Measurements from ENCODE around the gene CDYL.
"Not testable (repeated sequence)": the region's sequence is repeated elsewhere in the genome, so short reads cannot be mapped to it uniquely, and the experiment has no call there.

Gene CDYL

DNA sequence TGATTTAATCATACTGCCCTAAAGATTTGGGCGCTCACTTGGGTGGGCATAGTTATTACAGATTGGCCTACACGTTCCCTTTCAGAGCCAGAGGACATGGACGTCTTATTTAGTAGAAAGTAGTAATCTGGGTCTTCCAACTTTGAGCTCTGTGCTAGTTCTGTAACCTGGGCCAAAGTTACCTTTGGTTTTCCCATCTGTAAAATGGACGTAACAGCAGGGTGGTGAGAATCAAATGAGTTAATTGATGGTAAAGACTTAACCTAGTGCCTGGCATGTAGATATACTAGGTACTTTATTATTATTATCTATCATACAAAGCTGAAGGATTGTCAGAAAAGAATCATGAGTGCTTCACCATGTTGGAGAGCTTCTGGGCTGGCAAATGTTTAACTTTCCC lies 74.8 kb downstream of the CDYL start:
- Histone ChIP-seq H3K27ac (no peak overlapping the region), H3K4me3 (ENCODE audit: low read depth in 1 of 2, low read length in 1 of 2) (no peak overlapping the region), H3K9me3 (no peaks in the 10 kb centered on the region), H3K36me3 (no peaks in the 10 kb centered on the region), H3K27me3 (no peaks in the 10 kb centered on the region), H3K4me1 (ENCODE audit: control insufficient read depth in 1 of 2, insufficient read depth in 1 of 2, low read depth in 1 of 2, low read length in 1 of 2) (no peaks in the 10 kb centered on the region)
- TF ChIP-seq, protein P1, sequence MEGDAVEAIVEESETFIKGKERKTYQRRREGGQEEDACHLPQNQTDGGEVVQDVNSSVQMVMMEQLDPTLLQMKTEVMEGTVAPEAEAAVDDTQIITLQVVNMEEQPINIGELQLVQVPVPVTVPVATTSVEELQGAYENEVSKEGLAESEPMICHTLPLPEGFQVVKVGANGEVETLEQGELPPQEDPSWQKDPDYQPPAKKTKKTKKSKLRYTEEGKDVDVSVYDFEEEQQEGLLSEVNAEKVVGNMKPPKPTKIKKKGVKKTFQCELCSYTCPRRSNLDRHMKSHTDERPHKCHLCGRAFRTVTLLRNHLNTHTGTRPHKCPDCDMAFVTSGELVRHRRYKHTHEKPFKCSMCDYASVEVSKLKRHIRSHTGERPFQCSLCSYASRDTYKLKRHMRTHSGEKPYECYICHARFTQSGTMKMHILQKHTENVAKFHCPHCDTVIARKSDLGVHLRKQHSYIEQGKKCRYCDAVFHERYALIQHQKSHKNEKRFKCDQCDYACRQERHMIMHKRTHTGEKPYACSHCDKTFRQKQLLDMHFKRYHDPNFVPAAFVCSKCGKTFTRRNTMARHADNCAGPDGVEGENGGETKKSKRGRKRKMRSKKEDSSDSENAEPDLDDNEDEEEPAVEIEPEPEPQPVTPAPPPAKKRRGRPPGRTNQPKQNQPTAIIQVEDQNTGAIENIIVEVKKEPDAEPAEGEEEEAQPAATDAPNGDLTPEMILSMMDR (IDR thresholded peaks at IDR 0.05): no peak

DNA sequence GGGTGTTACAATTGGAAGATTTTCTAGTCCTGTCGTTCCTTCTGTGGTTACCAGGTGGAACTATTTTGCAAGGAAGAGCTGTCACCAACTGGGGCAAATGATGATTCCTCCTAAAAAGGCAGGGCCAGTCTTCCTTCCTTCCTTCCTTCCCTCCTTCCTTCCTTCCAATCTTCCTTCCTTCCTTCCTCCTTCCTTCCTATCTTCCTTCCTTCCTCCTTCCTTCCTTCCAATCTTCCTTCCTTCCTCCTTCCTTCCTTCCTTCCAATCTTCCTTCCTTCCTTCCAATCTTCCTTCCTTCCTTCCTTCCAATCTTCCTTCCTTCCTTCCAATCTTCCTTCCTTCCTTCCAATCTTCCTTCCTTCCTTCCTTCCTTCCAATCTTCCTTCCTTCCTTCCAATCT lies 76.0 kb downstream of the CDYL start:
- not testable (repeated sequence) for H3K27me3 ChIP-seq; H3K4me3 ChIP-seq (ENCODE audit: low read depth in 1 of 2, low read length in 1 of 2); H3K36me3 ChIP-seq; H3K4me1 ChIP-seq (ENCODE audit: control insufficient read depth in 1 of 2, insufficient read depth in 1 of 2, low read depth in 1 of 2, low read length in 1 of 2); H3K9me3 ChIP-seq; H3K27ac ChIP-seq

DNA sequence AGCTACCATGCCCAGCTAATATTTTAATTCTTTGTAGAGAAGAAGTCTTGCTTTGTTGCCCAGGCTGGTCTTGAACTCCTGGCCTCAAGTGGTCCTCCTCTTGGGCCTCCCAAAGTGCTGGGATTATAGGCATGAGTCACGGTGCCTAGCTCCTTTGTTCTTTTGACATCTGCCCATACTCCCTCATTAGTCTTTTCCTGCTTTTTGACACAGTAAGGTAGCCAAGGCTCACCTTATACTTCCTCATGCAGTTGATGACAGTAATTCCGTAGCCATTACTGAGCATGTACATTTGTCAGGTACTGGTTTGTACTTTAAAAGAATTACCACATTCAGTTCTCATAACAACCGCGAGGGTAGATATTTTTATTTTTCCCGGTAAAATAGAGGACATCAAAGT lies 76.7 kb downstream of the CDYL start:
- H3K4me1 ChIP-seq (ENCODE audit: control insufficient read depth in 1 of 2, insufficient read depth in 1 of 2, low read depth in 1 of 2, low read length in 1 of 2): peaks cover 0 to 6% of the 10 kb centered on the region in 2 experiments
- H3K9me3 ChIP-seq: no peaks in the 10 kb centered on the region
- TF ChIP-seq, protein P1 (IDR thresholded peaks at IDR 0.05): no peak
- H3K27me3 ChIP-seq: no peaks in the 10 kb centered on the region
- H3K4me3 ChIP-seq (ENCODE audit: low read depth in 1 of 2, low read length in 1 of 2): no peak overlapping the region
- no peak overlapping the region for H3K27ac ChIP-seq
- H3K36me3 ChIP-seq: no peaks in the 10 kb centered on the region

DNA sequence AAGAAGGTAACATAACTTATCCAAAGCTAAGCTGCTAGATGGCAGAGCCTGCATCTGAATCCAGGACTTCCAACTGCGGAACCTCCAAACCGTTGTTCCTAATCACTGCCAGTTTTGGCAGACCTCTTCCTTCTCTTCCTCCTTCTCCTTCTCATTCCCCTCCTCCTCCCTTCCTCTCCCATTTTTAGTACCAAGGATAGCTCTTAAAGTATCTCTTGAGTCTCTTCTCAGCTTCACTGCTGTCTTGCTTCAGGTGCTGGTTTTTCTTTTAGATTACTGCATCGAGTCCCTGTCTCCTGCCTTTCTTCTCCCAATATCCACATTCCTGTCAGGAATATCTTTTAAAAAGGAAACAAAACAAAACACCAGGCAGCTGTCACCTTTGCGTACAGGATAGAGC lies 77.1 kb downstream of the CDYL start:
- Histone ChIP-seq H3K27ac (no peak overlapping the region), H3K27me3 (no peaks in the 10 kb centered on the region), H3K4me3 (ENCODE audit: low read depth in 1 of 2, low read length in 1 of 2) (no peak overlapping the region), H3K4me1 (ENCODE audit: control insufficient read depth in 1 of 2, insufficient read depth in 1 of 2, low read depth in 1 of 2, low read length in 1 of 2) (peaks cover 1 to 6% of the 10 kb centered on the region in 2 experiments), H3K9me3 (no peaks in the 10 kb centered on the region), H3K36me3 (no peaks in the 10 kb centered on the region)
- TF ChIP-seq, protein P1 (IDR thresholded peaks at IDR 0.05): no peak

DNA sequence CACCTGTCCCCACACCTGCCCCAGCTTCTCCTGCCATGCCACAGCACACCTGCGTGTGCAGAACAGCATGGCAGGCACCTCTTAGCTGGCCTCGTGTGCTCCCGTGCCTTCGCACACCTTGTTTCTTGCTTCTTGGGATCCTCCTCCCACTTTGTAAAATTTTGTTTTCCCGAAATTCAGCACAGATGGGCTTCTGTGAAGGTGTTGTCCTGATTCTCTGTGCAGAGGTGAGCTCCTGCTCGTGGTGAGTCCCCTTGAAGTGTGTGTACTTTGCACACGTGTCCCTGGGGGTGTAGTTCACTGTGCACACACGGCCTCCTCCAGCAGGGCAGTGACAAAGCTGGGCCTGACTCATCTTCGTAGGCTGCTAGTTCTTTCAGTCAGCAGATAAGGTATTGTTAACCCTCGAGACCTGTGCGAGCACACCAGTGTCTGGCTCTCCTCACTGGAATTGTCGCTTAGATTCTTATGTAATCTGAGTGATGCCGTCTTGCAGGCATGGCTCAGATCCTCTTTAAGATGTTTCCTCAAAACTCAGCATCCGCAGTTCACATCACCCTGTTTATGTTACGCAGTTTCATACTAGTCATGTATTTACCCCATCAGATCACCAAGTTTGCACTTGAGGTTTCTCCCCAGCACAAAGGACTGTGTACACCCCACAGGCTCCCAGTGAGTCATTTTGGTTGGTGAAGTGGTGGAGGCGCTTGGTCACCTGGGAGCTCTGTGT lies 77.7 kb downstream of the CDYL start:
- H3K27me3 ChIP-seq: no peaks in the 10 kb centered on the region
- H3K4me1 ChIP-seq (ENCODE audit: control insufficient read depth in 1 of 2, insufficient read depth in 1 of 2, low read depth in 1 of 2, low read length in 1 of 2): peaks cover 6 to 7% of the 10 kb centered on the region in 2 experiments
- no peaks in the 10 kb centered on the region for H3K9me3 ChIP-seq
- TF ChIP-seq, protein P1 (IDR thresholded peaks at IDR 0.05): no peak
- H3K27ac ChIP-seq: no peak overlapping the region
- H3K36me3 ChIP-seq: no peaks in the 10 kb centered on the region
- H3K4me3 ChIP-seq (ENCODE audit: low read depth in 1 of 2, low read length in 1 of 2): no peak overlapping the region

DNA sequence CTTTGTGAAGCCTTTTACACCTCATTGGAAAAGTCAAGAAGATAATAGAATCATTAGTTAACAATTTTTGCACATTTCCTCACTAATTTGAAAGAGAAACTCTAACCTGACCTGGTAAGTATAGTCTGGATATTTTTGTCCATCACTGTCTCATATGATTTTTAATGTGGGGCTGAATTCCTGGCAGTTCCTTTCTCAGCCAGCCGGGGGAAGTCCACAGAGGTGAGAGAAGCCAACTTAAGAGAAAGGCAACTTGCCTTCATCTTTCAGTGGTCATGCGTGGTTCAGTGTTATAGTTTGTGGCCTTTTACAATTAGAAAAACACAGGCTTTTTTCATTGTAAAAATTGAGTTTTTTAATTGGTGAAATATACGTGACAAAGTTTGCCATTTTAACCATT lies 80.6 kb downstream of the CDYL start:
- TF ChIP-seq, protein P1 (IDR thresholded peaks at IDR 0.05): no peak
- Histone ChIP-seq H3K4me3 (ENCODE audit: low read depth in 1 of 2, low read length in 1 of 2) (no peak overlapping the region), H3K27me3 (no peaks in the 10 kb centered on the region), H3K36me3 (no peaks in the 10 kb centered on the region), H3K9me3 (no peaks in the 10 kb centered on the region), H3K4me1 (ENCODE audit: control insufficient read depth in 1 of 2, insufficient read depth in 1 of 2, low read depth in 1 of 2, low read length in 1 of 2) (peaks cover 9 to 15% of the 10 kb centered on the region in 2 experiments), H3K27ac (no peak overlapping the region)

Data from neutrophil (primary cell).